ENCODE data around the gene GRIK1.

GRIK1 gene

DNA sequence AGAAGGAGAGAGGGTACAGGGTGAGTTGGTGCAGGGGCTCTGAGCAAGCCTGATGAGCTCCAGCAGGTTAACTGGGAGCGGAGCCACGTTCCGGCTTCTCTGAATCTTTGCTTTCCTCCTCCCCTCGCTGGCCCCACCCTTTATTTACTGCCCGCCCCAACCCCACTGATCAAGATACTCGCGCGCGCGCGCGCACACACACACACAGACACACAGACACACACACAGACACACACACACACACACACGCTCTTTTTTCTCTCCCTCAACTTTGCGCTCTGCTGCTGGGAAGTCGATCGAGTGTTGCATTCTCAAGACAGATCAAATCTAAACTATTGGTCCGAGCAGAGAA is at the start of gene GRIK1:
Gene GRIK1, minus strand, starts transcription at position 73 of the 352 bp plus-strand sequence.
- Histone ChIP-seq H3K27me3 (peaks cover 65% of the 10 kb centered on the region), H3K4me1 (ENCODE audit: control insufficient read depth in 1 of 2, insufficient read depth in 1 of 2, low read depth in 1 of 2, low read length in 1 of 2) (no peaks in the 10 kb centered on the region), H3K4me3 (ENCODE audit: low read depth in 1 of 2, low read length in 1 of 2) (no peak within 1 kb of the TSS), H3K9me3 (no peaks in the 10 kb centered on the region), H3K36me3 (no peaks in the 10 kb centered on the region), H3K27ac (no peak within 1 kb of the TSS)
- TF ChIP-seq, protein P1, sequence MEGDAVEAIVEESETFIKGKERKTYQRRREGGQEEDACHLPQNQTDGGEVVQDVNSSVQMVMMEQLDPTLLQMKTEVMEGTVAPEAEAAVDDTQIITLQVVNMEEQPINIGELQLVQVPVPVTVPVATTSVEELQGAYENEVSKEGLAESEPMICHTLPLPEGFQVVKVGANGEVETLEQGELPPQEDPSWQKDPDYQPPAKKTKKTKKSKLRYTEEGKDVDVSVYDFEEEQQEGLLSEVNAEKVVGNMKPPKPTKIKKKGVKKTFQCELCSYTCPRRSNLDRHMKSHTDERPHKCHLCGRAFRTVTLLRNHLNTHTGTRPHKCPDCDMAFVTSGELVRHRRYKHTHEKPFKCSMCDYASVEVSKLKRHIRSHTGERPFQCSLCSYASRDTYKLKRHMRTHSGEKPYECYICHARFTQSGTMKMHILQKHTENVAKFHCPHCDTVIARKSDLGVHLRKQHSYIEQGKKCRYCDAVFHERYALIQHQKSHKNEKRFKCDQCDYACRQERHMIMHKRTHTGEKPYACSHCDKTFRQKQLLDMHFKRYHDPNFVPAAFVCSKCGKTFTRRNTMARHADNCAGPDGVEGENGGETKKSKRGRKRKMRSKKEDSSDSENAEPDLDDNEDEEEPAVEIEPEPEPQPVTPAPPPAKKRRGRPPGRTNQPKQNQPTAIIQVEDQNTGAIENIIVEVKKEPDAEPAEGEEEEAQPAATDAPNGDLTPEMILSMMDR (IDR thresholded peaks at IDR 0.05), result no peak

DNA sequence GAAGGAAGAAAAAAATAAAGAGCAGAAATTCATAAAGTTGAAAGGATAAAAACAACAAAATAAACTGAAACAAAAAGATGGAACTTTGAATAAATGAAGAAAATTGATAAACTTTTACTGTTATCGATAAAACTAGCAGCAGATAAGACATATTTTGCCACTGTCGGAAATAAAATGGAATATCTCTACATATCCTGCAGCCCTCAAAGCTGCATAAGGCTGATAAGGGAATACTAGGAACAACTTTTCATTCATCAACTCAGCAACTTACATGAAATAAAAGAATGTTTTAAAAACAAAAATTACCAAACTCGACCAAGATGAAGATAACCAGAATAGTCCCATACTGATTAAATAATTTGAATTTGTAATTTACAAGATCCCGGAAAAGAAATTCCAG is 48.0 kb upstream of the GRIK1 start:
- no peak overlapping the region for H3K4me3 ChIP-seq (ENCODE audit: low read depth in 1 of 2, low read length in 1 of 2)
- no peaks in the 10 kb centered on the region for H3K36me3 ChIP-seq
- no peaks in the 10 kb centered on the region for H3K27me3 ChIP-seq
- H3K27ac ChIP-seq, result no peak overlapping the region
- H3K9me3 ChIP-seq, result no peaks in the 10 kb centered on the region
- no peaks in the 10 kb centered on the region for H3K4me1 ChIP-seq (ENCODE audit: control insufficient read depth in 1 of 2, insufficient read depth in 1 of 2, low read depth in 1 of 2, low read length in 1 of 2)
- TF ChIP-seq, protein P1 (IDR thresholded peaks at IDR 0.05), result no peak

DNA sequence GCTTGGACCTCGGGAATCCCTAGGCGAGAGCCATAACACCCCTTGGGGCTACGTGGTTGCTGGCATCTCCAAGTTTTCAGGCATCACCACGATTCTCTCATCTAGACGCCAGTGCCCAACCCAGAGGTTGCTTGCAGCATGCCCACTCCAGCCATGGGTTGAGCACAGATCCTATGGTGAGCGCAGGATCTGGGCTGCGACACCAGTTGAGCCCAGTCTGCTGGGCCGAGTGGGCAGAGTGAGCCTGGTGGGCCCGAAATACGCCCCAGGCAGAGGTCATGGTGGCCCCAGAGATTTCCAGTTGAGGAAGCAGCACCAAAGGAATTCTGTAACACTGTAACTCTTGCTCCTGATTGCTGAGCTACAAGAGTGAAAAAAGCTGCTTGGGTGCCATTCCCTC is 46.1 kb upstream of the GRIK1 start:
- Histone ChIP-seq H3K9me3 (no peaks in the 10 kb centered on the region), H3K27me3 (no peaks in the 10 kb centered on the region), H3K27ac (no peak overlapping the region), H3K4me3 (ENCODE audit: low read depth in 1 of 2, low read length in 1 of 2) (no peak overlapping the region), H3K4me1 (ENCODE audit: control insufficient read depth in 1 of 2, insufficient read depth in 1 of 2, low read depth in 1 of 2, low read length in 1 of 2) (no peaks in the 10 kb centered on the region), H3K36me3 (no peaks in the 10 kb centered on the region)
- TF ChIP-seq, protein P1 (IDR thresholded peaks at IDR 0.05), result no peak

DNA sequence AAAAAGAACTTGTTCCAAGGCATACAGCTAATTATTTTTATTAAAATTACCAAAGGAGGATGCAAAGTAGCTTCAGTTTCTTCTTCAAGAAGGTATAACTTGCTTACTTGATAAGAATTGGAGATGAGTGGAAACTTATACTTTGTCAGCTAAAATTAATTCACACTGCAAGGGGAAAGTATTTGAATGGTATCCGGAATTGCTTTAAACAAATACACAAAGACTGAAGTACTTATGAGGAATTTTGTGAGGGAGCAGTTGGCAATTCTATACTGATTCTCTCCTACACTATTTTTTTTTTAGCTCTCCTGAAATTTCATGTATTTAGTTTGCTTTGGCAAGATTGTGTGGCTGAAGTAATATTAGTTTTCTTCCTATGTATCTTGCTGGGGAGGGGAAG is 39.2 kb upstream of the GRIK1 start:
- Histone ChIP-seq H3K27me3 (no peaks in the 10 kb centered on the region), H3K27ac (no peak overlapping the region), H3K9me3 (no peaks in the 10 kb centered on the region), H3K36me3 (no peaks in the 10 kb centered on the region), H3K4me3 (ENCODE audit: low read depth in 1 of 2, low read length in 1 of 2) (no peak overlapping the region), H3K4me1 (ENCODE audit: control insufficient read depth in 1 of 2, insufficient read depth in 1 of 2, low read depth in 1 of 2, low read length in 1 of 2) (no peaks in the 10 kb centered on the region)
- TF ChIP-seq, protein P1 (IDR thresholded peaks at IDR 0.05), result no peak

DNA sequence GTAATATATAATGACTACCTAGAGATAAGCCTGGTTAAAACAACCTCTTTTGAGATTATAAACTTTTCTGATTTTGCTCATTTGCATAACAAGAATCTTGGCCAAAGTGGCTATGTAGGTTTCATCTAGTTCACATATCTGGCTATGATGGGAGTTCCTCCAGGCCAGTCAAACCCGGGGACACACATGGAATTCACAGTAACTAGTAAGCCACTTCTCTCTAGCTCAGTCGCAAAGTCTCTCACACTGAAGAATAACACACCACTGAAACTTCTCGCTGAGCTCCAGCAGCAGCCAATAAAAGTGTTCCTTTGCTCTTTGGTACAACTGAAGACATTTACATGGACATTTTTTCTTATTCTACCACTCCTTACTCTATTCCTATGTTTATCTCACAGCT is 36.0 kb upstream of the GRIK1 start:
- TF ChIP-seq, protein P1 (IDR thresholded peaks at IDR 0.05), result no peak
- no peak overlapping the region for H3K27ac ChIP-seq
- no peaks in the 10 kb centered on the region for H3K36me3 ChIP-seq
- no peaks in the 10 kb centered on the region for H3K9me3 ChIP-seq
- no peaks in the 10 kb centered on the region for H3K4me1 ChIP-seq (ENCODE audit: control insufficient read depth in 1 of 2, insufficient read depth in 1 of 2, low read depth in 1 of 2, low read length in 1 of 2)
- H3K4me3 ChIP-seq (ENCODE audit: low read depth in 1 of 2, low read length in 1 of 2), result no peak overlapping the region
- H3K27me3 ChIP-seq, result no peaks in the 10 kb centered on the region

DNA sequence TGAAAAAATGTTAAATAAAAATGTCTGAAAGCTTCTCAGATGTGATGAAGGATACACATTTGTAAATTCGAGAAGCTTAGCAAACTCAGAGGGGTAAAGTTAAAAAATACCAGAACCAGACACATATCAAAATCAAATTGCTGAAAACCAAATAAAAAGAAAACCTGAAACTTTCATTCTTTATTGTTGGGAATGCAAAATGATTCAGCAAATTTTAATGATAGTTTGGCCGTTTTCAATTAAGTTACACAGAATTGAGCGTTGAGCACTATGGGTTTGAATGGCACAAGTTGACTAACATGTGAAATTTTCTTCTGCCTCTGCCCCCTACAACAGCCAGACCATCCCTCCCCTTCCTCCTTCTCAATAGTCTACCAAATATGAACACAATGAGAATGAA is 33.5 kb upstream of the GRIK1 start:
- TF ChIP-seq, protein P1 (IDR thresholded peaks at IDR 0.05), result no peak
- Histone ChIP-seq H3K9me3 (no peaks in the 10 kb centered on the region), H3K36me3 (no peaks in the 10 kb centered on the region), H3K4me1 (ENCODE audit: control insufficient read depth in 1 of 2, insufficient read depth in 1 of 2, low read depth in 1 of 2, low read length in 1 of 2) (no peaks in the 10 kb centered on the region), H3K27me3 (no peaks in the 10 kb centered on the region), H3K4me3 (ENCODE audit: low read depth in 1 of 2, low read length in 1 of 2) (no peak overlapping the region), H3K27ac (no peak overlapping the region)

Measured in neutrophil (primary cell).